T47D (cell line): ENCODE results near the gene PMVK.

ENCODE experiments used
- DNase-seq, 2 experiments: peaks; one replicate each; pipeline versions ENCODE4 v3.0.0 to v3.0.0-alpha.2; 2011 to 2012; ENCODE audit warnings: low read depth in 1 of 2, low spot score in 1 of 2
- JUND ChIP-seq: IDR thresholded peaks from 2 replicates; pipeline ENCODE4 v1.6.1; 2012; ENCODE audit warnings: low read depth
- in situ Hi-C: cut with HindIII; loops from 2 replicates; pipeline ENCODE4 v1.10.0; 2016; ENCODE audit warnings: low sequenced_read_pairs, low pct_unique_long_range_greater_than_20kb

PMVK gene

DNA sequence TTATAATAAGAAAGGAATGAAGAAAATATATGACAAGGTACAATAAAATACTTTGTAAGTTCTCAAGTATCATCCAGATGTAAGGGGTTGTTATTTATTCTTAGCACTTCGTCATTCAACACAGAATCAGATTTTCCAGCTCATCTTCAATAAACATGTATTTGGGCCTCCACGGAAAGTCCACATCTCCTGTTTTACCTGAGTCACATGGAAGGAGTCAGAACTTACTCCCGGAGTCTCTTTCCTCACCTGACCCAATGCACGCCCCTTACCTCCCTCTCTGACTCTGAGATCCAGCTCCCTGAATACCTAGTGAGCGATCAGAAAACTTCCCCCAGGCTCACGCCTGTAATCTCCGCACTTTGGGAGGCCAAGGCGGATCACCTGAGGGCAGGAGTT lies 1.5 kb upstream of the PMVK start:
- DNase-seq, result no peak
- in situ Hi-C loops, result no loop called here
- TF ChIP-seq JUND, result no peak

DNA sequence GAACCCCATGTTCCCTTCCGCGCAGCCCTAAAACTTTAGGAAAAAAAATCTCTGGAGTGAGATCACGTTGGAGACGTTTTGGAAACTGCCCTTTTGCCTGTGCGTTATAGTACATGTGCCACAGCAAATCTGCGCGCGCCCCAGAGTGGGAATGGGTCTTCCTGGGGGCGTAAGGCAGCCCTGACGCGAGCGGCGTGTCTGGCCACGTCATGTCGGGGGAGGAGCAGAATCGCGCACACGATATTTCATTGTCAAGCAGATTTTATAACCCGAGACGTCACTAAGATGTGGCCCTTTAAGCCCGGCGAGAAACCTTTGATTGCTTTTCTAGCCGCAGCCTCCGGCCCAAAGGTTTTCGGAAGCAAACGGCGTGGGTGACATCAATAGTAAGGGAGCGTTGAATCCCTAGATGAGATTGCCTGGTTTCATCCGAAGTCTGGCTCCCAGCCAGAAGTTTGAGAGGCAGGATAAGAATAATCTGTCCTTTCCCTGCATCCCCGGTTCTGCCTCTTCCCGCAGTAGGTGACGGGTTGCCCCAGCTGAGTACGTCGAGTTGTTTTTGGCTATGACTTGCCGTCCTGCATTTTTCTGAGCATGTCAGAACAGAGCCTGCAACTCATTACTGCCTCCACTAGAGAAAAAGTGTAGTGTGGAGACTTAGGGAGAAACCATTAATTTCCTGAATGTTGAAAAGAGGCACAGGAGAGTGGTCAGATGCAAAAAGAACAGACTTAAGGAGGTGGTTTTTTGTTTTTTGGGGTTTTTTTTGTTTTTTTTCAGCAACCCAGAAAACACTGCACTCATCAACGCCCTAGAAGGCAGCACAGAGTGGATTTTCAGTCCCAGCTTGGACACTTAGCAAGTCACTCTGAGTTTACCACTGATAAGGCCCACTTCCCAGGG lies 817 bp upstream of the PMVK start:
- DNase-seq, result peak; percentile 85 to 99
- in situ Hi-C loops, result no loop called here
- no peak for TF ChIP-seq JUND

DNA sequence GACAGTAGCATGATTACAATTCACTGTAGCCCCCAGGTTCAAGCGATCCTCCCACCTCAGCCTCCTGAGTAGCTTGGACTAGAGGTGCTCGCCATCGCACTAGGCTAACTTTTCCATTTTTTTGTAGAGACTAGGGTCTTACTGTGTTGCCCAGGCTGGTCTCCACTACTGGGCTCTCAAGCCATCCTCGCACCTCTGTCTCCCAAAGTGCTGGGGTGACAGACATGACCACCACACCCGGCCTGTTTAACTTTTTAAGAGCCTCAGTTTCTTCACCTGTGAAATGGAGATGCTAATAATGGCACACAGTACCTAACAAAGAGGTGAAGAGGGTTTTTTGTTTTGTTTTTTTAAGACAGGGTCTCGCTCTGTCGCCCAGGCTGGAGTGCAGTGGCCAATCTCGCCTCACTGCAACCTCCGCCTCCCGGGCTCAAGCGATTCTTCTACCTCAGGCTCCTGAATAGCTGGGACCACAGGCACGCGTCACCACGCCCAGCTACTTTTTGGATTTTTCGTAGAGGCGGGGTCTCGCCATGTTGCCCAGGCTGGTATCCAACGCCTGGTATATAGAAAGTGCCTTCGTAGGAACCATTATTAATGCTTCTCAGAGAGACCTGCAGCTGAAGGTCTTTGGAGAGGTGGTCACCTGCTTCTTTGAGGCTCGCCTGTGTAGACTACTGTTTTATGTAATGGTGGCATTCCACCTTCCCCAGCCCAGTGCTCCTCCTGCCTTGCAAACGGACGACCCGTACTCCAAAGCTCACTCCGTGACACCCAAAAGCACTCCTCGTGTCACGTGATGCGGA lies 567 bp downstream of the PMVK start:
- no peak; the same call in 1 of the 2 replicates for TF ChIP-seq JUND
- DNase-seq, result no peak
- in situ Hi-C loops, result no loop called here

DNA sequence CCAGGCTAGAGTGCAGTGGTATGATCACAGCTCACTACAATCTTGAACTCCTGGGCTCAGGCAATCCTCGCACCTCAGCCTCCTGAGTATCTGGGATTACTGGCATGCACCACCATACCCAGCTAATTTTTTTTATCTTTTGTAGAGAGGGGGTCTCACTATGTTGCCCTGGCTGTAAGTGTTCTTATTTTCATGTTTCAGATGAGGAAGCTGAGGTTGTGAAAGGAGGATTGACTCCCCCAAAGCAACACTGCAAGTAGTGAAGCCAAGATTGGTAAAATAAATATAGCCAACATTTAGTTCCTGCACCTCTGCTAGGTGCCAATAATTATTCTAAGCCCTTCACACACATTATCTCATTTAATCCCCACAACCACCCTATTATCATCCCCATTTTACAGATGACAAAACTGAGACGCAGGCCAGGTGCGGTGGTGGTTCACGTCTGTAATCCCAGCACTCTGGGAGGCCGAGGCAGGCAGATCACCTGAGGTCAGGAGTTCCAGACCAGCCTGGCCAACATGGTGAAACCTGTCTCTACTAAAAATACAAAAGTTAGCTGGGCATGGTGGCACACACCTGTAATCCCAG lies 2.1 kb downstream of the PMVK start:
- DNase-seq, result no peak
- in situ Hi-C loops, result no loop called here
- no peak for TF ChIP-seq JUND

GRCh38 chr1:154931940-154932487 lies 4.5 kb downstream of the PMVK start:
- DNase-seq, result peak; percentile 44 to 90
- TF ChIP-seq JUND, result no peak
- in situ Hi-C loops, result no loop called here

GRCh38 chr1:154926201-154926600 lies 10.3 kb downstream of the PMVK start:
- DNase-seq, result no peak
- in situ Hi-C loops, result no loop called here
- no peak for TF ChIP-seq JUND

GRCh38 chr1:154925335-154926170 lies 11.0 kb downstream of the PMVK start:
- no peak for DNase-seq
- no peak for TF ChIP-seq JUND
- in situ Hi-C loops, result no loop called here

DNA sequence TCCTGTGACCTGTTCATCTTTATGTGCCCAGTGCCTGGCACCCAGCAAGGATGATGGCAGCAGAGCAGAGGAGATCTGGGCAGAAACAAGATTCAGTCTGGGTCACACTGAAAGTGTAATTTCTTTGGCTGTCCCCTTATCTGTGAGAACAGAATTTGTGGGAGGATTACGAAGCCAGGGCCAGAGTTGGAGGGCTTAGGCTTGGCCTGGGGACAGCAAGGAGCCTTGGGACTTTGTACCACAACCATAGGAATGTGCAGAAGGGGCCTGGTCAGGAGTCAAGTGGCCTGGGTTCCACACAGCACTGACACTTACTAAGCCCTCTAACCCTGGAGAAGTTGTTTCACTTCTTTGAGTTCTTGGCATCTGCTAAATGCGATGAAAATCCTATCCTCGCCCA lies 12.8 kb downstream of the PMVK start:
- no peak for TF ChIP-seq JUND
- DNase-seq, result no peak
- in situ Hi-C loops, result no loop called here

- in situ Hi-C loops, result no loop called here
- no peak for TF ChIP-seq JUND
- DNase-seq, result no peak
Measured at GRCh38 chr1:154913273-154913672, 23.2 kb downstream of the PMVK start.

DNA sequence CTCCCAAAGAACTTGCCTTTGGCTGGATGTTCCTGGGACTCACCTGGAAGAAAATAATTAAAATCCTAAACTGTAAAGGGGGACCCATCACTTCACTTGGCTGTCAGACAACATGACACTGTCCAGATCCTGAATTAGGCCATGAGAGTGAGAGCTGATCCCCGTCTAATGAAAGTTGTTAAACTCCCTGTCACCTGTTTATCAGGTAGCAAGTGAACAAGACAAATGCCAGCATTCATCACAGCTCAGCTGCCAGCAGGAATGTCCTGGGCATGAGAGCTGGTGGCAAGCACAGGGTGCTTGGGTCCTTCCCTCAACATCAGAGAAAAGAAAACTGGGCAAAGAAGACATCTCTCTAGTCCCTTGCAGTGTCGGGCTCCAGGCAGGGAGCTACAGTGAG lies 23.8 kb downstream of the PMVK start:
- no peak for TF ChIP-seq JUND
- in situ Hi-C loops, result no loop called here

DNA sequence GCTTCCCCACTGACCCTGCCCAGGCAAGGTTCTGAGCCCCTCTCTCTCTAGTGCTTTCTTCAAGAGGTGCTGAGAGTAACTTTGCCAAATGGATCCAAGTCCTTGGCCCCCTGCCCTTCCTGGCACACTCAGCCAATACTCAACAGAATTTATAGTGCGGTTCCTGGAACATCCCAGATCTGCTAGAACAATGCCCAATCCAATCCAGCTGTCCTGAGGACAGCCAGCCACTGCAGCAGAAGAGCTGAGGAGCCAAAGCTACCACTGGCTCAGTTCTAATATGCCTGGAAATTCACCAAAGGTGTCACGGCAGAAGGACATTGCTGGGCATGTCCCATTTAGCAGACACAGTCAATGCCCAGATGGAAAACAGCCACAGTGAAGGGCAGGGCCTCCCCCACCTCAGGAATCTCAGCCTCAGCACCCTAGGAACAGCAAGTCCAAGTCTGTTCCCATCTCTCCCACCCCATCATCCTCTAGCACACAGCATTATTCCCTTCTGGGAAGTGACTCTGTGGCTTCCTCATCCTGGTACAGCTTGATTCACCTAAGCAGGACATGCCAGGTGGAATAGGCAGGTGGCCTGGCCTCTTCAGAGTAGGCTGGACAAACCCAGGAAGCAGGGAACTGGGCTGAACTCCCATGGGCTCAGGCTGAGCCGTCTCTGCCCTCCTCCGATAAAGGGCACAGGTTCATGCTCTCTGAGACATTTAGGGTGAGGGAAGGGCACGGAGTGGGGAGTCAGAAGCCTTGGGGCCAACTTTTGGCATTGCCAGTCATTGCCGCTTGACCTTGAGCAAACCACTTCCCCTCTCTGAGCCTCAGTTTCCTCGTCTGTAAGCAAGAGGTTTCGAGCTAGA lies 24.6 kb downstream of the PMVK start:
- in situ Hi-C loops, result no loop called here
- no peak for DNase-seq
- TF ChIP-seq JUND, result no peak

More for the DNA sequence above, 23.8 kb downstream of the PMVK start:
- peak in 1 of 2 experiments; percentile 10 for DNase-seq
